ENCODE data around the gene AGPS.
A peak's percentile ranks its signal among the peaks of the same experiment; 100 is the strongest.
"Not testable (repeated sequence)": the region's sequence is repeated elsewhere in the genome, so short reads cannot be mapped to it uniquely, and the experiment has no call there.

The AGPS gene

DNA sequence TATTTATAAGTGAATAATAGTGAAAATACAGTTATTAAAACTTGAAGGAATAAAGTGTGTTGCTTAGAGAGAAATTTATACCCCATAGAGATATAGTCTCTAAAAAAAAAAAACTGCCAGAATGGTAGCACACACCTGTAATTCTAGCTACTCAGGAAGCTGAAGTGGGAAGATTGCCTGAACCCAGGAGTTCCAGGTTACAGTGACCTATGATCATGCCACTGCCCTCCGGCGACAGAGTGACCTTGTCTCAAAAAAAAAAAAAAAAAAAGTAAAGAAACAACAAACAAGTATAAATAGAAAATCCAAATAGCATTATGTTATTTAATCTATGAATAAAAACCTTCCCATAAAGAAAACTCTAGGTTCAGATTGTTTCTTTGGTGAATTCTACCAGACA, 7.4 kb upstream of the AGPS start:
- DNase-seq (ENCODE audit: low spot score): no peak

- no peak for DNase-seq (ENCODE audit: low spot score)
These were observed 676 bp upstream of the AGPS start for GRCh38 chr2:177391822-177392372.

DNA sequence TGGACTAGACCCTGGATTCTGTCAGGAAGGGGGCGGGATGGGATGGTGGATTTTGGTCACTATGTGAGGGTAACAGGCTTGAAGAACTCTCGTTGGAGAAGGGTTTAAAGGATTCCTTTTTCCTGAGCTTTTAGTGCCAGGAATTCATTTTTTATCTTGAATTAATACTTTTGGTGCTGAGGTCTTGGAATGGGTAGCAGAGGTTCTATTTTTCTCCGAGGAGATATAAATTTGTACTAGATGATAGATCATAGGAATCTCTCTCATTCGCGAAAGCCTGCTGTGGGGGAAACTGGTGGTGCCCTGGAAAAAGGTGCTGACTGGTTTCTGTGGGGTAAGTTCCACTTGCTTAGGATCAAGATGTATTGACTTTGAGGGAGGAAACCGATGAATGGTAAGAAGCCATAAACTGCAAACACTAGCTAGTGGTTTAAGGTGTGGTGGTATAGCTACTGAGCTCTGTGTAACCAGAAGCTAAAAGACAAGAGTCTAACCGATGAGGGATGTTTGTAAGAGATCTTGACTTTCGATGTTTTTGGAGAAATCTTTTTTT, 706 bp downstream of the AGPS start:
- peak; percentile 9 for DNase-seq (ENCODE audit: low spot score)

DNA sequence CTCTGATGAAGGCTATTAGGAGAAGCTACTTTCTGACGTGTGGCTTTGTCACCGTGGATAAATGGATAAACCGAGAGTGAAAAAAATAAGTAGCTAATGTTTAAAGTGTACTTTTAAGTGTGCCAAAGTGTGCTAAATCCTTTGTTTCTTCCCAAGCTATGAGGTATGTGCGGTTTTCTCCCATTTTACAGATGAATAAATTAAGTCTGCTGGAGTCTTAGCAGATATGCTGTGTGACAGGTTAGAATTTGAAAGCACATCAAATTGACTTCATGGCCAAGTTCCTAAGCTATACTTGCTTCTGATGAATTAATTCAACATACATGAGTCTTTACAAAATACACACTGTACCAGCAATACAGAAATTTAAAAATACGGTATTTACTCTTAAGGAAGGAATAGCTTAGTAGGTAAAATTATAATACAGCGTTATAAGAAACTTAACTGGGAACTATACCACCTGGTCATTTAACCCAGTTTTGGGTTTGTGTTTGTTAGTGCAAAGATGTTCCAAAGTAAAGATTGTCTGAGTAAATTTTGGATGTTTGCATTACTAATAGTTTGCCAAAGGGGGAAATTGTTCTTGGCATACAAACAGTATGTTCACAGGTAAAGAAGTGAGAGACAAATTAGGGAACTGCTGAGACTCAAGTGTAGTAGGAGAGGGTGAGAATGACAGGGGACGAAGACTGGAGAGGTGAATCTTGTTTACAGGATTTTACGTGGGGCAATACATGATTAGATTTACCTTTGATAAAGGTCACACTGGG, 1.4 kb downstream of the AGPS start:
- DNase-seq (ENCODE audit: low spot score): no peak

DNA sequence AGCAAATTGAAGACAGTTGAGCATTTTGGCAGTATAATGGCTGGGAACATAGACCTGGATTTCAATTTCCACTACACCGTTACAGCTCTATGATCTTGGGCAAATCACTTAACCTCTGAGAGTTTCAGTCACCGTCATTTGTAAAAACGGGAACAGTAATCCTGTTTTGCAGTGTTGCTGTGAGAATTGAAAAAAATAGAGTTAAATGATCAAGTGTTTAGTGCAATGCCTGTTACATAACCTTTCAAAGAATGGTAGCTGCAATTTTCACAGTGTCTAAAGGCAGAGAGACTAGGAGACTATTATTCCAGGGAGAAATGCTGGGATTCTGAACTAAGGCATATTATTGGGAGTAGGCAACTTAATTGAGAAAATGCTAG, 2.0 kb downstream of the AGPS start:
- no peak for DNase-seq (ENCODE audit: low spot score)

DNA sequence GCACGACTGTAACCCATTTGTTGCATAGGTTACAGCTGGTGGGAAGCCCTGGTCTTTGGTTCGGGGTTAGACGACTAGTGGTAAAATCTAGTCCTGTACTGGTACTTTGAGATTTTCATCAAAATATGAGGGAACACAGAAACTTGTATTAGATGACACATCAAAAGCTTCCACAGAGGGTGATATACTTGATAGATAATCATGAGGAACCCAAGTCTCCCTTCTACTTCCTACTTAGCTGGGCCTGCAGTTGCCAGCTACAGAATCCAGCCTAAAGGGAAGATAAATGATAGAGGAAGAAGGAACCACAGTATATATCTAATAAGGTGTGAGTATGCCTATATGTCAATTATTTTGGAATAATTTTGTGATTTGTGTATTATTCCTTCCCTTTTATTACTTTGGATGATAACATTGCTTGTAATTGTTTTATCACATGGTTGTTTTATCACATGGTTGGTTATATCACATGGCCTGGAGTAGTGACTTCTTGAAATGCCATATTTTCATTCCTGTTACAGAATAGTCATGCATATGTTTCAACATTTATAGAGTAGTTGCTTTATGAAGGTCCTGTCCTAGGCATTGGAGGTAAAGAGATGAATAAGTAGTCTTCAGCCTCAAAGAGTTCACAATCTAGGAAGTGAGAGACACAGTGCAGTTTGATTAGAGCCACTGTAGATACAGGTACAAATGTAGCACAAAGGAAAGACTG, 2.9 kb downstream of the AGPS start:
- no peak for DNase-seq (ENCODE audit: low spot score)

GRCh38 chr2:177396703-177397460, 4.3 kb downstream of the AGPS start:
- DNase-seq (ENCODE audit: low spot score): peak; percentile 46

DNA sequence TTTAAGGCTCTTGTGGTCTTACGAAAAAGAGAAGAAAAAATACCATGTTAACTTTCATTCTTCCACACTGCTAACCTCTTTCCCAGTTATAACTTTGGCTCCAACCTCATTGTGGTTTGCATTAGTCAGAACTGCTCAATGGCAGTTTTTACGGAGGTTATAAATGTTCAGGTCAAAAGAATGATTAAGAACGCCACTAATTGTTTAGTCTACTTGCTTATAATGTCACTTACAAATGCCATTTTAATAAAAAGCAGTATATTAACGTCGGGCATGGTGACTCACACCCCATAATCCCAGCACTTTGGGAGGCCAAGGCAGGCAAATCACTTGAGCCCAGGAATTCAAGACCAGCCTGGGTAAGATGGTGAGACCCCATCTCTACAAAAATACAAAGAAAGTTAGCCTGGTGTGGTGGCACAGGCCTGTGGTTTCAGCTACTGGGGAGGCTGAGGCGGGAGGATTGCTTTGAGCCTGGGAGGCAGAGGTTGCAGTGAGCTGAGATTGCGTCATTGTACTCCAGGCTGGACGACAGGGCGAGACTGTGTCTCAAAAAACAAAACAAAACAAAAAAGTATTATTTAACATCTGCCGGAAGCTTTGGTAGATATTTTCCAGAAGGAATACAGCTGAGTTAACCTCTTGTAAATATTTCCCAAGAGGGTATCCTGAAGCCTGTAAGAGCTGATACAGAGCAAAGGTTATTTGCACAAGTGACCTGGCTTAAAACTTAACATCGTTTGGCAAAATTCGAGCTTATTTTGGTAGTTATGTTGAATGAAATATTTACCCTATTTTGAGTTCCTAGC, 5.1 kb downstream of the AGPS start:
- peak; percentile 65 for DNase-seq (ENCODE audit: low spot score)

DNA sequence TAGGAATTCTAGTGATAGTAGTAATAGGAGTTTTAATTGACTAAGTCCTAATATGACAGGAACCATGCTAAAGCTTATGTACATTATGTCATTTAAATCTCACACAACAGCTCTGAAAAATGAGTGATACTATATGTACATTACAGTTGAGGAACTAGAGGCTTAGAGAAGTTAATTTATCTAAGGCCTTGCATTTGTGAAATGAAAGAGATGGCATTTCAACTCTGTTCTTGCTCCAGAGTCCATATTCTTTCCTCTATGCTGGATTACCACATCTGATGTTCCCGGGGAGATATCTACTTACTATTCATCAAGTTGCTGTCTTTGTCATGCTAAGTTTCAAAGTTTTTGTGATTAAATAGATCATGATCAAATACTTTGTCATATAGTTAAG, 5.7 kb downstream of the AGPS start:
- DNase-seq (ENCODE audit: low spot score): no peak

DNA sequence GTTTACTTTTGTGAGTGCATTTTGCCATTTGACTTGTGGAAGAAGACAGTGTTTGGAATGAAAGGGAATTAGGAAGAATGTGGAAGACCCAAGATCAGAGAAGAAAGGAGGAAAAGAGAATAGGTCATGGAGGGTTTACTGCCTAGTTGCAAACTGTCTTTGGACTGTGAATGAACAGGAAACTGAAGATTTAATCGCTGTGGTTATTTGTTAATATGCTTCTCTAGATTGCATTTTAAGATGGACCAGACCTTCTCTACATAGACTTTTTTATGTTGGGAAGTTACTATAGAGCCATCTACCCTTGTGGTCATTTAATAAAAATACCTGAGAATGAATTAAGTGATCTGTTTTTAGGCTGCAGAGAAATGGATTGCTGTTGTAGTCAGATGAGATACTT, 6.2 kb downstream of the AGPS start:
- DNase-seq (ENCODE audit: low spot score): no peak

DNA sequence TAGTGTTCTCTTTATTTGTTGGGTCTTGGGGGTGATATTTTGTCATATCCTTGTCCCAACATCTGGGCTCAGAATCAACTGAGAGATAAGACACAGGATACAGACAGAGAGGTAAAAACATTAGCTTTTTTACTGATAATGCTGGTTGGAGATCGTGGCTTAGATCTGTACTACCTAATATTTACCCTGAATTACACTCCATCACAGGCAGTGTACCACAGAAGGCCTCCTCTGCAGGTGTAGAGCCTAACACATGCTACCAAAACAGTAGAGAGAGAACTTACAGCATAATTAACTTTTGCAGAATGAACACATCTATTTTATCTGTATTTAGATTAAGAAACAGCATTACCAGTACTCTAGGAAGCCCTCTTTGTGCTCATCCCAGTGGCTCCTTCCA, 6.8 kb downstream of the AGPS start:
- DNase-seq (ENCODE audit: low spot score): no peak

GRCh38 chr2:177400337-177400923, 7.9 kb downstream of the AGPS start:
- no peak for DNase-seq (ENCODE audit: low spot score)

- DNase-seq (ENCODE audit: low spot score): no peak
These were observed 9.5 kb downstream of the AGPS start for GRCh38 chr2:177402096-177402495.

DNA sequence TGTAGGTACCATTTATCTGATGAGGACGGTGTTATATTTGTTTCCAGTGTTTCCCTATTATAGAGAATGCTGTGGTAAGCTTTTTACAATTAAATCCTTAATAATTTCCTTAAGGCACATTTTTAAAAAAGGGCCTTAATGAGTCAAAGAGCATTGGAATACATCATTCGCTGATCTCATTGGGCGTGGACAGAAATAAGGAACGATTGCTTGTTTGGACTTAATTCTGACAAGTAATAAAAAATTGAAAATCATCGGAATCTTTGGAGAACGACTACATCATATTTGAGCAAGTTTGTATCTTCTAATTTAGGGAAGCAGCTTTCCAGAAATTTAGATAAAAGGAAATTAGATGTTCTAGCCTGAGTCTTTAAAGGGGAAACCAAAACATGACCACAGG, 11.3 kb downstream of the AGPS start:
- DNase-seq (ENCODE audit: low spot score): peak; percentile 26

GRCh38 chr2:177404243-177404642, 11.7 kb downstream of the AGPS start:
- peak; percentile 4 for DNase-seq (ENCODE audit: low spot score)

DNA sequence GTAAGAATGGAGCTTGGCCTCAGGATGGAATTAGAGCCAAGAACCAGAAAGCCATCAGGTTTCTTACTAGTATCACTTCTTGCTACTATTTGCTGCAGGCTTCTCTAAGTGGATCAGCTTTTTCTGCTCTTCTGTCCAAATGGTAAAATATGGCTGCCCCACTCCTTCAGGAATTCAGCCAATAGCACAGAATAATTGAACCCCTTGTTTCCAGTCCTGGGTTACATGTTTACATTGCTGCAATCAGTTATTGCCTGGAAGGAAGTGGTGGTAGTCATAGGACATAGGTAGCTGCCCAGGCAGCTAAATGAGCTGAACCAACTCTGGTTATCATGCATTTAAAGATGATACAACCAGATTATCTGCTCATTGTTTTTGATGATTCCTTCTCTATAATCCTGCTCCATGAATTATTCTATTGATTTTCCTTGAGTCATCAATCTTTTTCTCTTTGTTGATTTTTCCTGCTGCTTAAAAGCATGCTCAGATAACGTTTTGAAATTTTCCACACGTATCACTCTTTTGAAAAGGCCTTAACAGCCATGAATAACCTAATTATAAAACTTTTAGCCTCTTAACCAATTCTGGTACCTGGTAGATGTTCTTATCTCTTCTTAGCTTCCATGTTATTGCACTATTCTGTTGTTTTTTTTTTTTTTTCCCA, 12.6 kb downstream of the AGPS start:
- no peak for DNase-seq (ENCODE audit: low spot score)

GRCh38 chr2:177406182-177406581, 13.6 kb downstream of the AGPS start:
- DNase-seq (ENCODE audit: low spot score): no peak

- no peak for DNase-seq (ENCODE audit: low spot score)
These were observed 14.5 kb downstream of the AGPS start for GRCh38 chr2:177407031-177407430.

GRCh38 chr2:177410629-177411028, 18.1 kb downstream of the AGPS start:
- not testable (repeated sequence) for DNase-seq (ENCODE audit: low spot score)

GRCh38 chr2:177413703-177414102, 21.1 kb downstream of the AGPS start:
- no peak for DNase-seq (ENCODE audit: low spot score)

- DNase-seq (ENCODE audit: low spot score): peak; percentile 12
These were observed 26.7 kb downstream of the AGPS start for GRCh38 chr2:177419274-177419673.
